Measurements from ENCODE around the gene ANGPT4. TPM values are rescaled to one million over a fixed set of nuclear protein-coding genes. Genes with fewer than 3 reads are reported as not detected.

ANGPT4 gene
- total and polyA plus RNA-seq, 12 donors, result 0.05 to 0.44 (median 0.26) TPM; not detected in 8

DNA sequence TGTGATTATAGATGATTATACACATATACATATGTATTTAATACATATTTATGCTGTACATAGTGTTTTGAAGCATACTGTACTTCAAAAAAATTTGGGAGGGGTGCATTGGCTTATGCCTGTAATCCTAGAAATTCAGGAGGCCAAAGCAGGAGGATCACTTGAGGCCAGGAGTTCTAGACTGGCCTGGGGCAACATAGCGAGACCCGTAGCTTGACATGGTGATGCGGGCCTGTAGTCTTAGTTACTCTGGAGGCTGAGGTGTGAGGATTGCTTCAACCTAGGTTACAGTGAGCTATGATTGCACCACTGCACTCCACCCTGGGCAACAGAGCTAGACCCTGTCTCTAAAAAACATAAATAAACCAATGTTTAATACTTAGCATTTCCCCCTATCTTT, 84.2 kb downstream of the ANGPT4 start:
- Histone ChIP-seq H3K27me3 (no peaks in the 10 kb centered on the region), H3K36me3 (no peaks in the 10 kb centered on the region), H3K4me1 (peaks cover 8 to 48% (median 25%) of the 10 kb centered on the region in 9 donors), H3K9me3 (no peaks in the 10 kb centered on the region), H3K27ac (peak overlapping the region in 1 of 10 donors; percentile 92), H3K4me3 (no peak overlapping the region)
- WGBS, 2 donors, result 95 to 100% methylated on average over 3 of the region's 3 CpGs
- ATAC-seq (no peak), DNase-seq (no peak)
- intact Hi-C loops (cut with DNase I), result loop anchor here in 1 of 10 donors (10.0 kb wide), 1 partner anchor 283 kb away; the partner anchor contains the start of gene PSMF1
- TF ChIP-seq, protein P1, sequence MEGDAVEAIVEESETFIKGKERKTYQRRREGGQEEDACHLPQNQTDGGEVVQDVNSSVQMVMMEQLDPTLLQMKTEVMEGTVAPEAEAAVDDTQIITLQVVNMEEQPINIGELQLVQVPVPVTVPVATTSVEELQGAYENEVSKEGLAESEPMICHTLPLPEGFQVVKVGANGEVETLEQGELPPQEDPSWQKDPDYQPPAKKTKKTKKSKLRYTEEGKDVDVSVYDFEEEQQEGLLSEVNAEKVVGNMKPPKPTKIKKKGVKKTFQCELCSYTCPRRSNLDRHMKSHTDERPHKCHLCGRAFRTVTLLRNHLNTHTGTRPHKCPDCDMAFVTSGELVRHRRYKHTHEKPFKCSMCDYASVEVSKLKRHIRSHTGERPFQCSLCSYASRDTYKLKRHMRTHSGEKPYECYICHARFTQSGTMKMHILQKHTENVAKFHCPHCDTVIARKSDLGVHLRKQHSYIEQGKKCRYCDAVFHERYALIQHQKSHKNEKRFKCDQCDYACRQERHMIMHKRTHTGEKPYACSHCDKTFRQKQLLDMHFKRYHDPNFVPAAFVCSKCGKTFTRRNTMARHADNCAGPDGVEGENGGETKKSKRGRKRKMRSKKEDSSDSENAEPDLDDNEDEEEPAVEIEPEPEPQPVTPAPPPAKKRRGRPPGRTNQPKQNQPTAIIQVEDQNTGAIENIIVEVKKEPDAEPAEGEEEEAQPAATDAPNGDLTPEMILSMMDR (IDR thresholded peaks at IDR 0.05), result no peak

DNA sequence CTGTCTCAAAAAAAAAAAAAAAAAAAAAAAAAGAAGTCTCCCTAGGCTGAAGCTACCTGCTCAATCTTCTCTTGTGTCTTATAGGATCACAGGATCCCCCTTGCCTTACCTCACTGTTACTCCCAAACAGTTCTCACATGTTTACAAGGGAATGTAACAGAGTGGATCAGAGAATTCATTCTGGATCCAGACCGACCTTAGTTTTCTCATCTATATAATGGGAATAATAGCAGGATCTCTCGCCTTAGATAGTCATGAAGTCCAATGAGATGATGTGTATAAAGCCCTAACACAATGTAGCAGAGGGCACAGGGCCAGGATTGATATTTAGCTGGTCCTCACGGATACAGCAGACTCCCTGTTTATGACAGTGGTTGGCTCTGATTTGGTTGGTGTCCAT, 84.9 kb downstream of the ANGPT4 start:
- Histone ChIP-seq H3K4me1 (peaks cover 8 to 44% (median 25%) of the 10 kb centered on the region in 9 donors), H3K36me3 (no peaks in the 10 kb centered on the region), H3K27ac (no peak overlapping the region), H3K4me3 (no peak overlapping the region), H3K9me3 (no peaks in the 10 kb centered on the region), H3K27me3 (no peaks in the 10 kb centered on the region)
- ATAC-seq (no peak), DNase-seq (no peak)
- 87 to 96% methylated on average over 3 of the region's 3 CpGs for WGBS, 2 donors
- TF ChIP-seq, protein P1 (IDR thresholded peaks at IDR 0.05), result no peak
- intact Hi-C loops (cut with DNase I), result loop anchor here in 1 of 10 donors (10.0 kb wide), 1 partner anchor 284 kb away; the partner anchor contains the start of gene PSMF1

DNA sequence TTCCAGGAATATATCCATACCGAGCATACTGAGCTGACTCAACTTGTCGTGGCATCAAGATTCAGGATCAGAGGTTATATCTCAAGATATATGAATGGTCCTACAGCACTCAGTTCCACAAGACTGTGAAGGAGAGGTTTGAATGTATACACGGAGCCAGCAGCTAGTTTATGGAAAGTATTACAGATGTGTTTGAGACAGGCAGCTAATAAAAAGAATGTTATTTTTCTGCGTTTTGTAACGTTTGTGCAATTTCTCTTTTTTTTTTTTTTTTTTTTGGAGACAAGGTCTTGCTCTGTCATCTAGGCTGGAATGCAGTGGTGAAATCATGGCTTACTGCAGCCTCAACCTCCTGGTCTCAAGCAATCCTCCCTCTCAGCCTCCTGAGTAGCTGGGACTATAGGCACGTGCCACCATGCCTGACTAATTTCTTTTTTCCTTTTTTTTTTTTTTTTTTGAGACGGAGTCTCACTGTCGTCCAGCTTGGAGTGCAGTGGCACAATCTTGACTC, 86.1 kb downstream of the ANGPT4 start:
- DNase-seq, result no peak
- no peaks in the 10 kb centered on the region for H3K36me3 ChIP-seq
- H3K4me3 ChIP-seq, result no peak overlapping the region
- TF ChIP-seq, protein P1 (IDR thresholded peaks at IDR 0.05), result no peak
- H3K27ac ChIP-seq, result no peak overlapping the region
- peaks cover 0 to 36% (median 18%) of the 10 kb centered on the region in 9 donors for H3K4me1 ChIP-seq
- intact Hi-C loops (cut with DNase I), result loop anchor here in 1 of 10 donors (10.0 kb wide), 1 partner anchor 285 kb away; the partner anchor contains the start of gene PSMF1
- no peak for ATAC-seq
- 80 to 84% methylated on average over 8 of the region's 8 CpGs for WGBS, 2 donors
- no peaks in the 10 kb centered on the region for H3K27me3 ChIP-seq
- H3K9me3 ChIP-seq, result no peaks in the 10 kb centered on the region

DNA sequence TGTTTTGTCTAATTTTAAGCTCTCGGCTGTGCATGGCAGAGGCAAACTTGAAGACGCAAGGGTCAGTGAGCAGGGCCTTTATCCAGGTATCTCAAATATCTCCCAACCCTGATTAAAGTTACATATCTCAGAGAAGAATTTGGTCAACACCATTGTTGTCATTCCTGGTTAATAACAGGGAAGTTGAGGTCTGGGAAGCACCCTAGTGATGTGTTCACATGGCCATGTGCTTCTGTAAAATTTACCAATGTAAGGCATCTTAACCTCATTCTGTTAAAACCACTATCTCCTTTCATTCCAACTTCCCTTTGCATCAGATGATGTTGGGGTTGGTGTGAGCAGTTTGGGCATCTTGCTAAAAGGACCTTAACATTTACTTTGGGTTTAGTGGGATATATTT, 86.6 kb downstream of the ANGPT4 start:
- Histone ChIP-seq H3K4me1 (peaks cover 0 to 31% (median 15%) of the 10 kb centered on the region in 9 donors), H3K4me3 (no peak overlapping the region), H3K9me3 (no peaks in the 10 kb centered on the region), H3K36me3 (no peaks in the 10 kb centered on the region), H3K27me3 (no peaks in the 10 kb centered on the region), H3K27ac (no peak overlapping the region)
- TF ChIP-seq, protein P1 (IDR thresholded peaks at IDR 0.05), result no peak
- 92 to 100% methylated on average over 2 of the region's 2 CpGs for WGBS, 2 donors
- ATAC-seq (no peak), DNase-seq (no peak)
- intact Hi-C loops (cut with DNase I), result no loop called here
